HK-2 (cell line): Measurements from ENCODE around the gene ATG13.

ENCODE experiments used
- DNase-seq: peaks from one replicate; pipeline ENCODE4 v3.0.0-alpha.2; 2018; ENCODE audit not compliant: unreplicated experiment

ATG13 gene

DNA sequence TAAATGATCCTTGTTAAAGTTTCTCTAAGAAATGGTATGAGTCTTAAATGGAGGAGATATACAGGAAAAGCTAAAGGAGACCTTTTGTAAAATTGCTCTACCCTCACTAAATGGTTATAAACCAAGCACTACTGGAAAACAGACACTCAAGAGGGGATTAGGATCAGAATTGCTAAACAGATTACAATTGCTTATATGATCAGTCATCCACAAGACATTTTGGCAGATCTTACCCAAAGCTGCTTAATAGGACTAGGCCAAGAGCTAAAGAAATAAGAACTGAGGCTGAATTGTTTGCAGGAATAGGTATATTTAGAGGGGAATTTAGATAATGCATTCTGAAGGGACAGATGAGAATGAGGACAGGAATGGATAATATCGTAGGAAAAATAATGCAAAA, 9.8 kb upstream of the ATG13 start:
- DNase-seq, result no peak

DNA sequence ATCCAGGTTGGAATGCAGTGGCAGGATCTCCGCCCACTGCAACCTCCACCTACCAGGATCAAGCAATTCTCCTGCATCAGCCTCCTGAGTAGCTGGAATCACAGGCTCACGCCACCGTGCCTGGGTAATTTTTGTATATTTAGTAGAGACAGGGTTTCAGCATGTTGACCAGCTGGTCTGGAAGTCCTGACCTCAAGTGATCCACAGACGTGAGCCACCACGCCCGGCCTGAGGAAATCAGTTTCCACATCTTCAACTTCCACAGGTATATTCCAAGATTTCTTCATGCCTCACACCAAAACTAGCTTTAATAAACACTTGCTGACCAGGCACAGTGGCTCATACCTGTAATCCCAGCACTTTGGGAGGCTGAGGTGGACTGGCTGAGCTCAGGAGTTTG, 8.0 kb upstream of the ATG13 start:
- no peak for DNase-seq

DNA sequence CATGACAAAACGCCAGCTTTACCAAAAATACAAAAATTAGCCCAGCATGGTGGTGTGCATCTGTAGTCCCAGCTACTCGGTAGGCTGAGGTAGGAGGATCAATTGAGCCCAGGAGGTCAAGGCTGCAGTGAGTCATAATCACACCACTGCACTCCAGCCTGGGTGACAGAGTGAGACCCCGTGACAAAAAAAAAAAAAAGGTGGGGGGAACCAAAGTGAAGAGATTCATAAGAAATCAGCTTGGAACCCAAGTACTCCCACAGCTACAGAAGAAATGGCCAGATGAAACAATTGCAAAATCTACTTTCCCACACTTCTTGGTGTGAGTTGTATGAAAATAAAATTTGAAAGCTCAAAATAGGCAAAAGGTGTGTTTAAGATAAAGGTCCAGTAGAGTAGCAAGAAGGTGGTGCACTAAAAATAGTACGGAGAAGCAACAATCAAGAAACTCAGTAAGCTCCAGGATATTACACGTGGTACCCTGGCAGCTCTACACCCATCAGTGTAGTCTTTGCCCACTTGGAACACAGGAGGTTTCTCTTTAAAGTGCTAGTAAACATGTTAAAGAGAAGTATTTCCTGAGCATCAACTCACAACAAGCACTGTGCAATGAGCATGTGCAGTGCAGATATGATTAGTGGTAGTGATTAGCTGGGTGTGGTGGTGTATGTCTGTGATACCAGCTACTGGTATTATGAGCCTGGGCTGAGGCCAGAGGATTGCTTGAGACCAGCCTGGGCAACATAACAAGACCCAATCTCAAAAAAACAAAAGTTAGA, 5.6 kb upstream of the ATG13 start:
- DNase-seq, result no peak

DNA sequence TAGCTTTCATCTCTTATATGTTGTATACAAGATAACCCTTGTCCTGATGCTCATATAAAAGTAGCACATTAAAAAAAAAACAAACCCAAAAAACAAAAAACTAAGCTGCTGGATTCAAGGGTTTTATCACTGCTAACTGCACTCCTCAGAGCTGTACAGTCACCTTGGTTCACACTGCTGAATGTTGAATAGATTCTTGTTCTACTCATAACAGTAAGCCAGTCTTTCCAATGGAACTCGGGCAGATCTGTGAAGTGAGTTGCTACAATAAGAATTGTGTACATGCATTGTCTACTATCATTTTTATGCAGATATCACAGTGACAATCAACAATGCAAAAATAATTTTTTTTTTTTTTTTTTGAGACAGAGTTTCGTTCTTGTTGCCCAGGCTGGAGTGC, 5.0 kb upstream of the ATG13 start:
- DNase-seq, result no peak

DNA sequence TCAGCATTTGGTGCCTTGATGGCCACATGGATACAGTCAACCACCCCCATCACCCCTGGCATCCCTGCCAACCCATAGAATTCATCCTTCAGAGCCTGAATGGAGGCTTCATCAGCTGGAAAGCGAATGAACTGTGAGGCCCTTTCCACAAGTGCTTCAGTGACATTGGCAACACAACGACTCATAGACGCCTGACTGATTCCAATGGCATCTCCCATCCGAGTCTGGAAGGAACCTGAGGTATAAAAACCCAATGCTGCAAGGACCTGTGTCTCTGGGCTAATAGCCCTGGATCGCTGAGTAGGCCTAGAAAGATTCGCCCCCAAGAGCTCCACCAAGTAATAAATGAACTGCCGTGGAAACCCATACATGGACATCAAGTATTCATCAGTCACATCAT, 1.6 kb upstream of the ATG13 start:
- no peak for DNase-seq

DNA sequence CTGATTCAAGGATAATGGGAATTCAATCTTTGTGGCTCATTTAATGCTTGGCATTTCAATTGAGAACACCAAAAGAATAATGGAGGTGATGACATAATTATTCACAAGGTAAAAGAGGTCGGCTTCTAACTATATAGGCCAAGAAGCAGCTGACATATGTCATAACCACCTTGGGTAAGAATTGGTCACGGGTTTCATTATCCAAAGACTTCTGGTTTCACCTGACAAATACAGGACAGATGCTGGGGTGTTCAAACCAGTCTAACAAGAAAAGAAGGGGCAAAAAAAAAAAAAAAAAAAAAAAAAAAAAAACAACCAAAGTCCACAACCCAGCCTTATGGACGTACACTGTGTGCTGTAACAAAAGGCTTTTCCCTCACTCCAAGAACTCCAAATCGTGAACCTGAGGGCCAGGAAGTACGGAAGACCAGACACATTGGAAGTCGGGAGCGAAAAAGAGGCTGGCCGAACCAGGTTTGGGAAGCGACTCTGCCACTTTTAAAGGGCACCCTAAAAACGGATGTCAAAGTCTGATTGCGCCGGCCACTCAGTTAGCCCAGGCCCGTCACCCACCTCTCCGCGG, 711 bp upstream of the ATG13 start:
- DNase-seq, result no peak

DNA sequence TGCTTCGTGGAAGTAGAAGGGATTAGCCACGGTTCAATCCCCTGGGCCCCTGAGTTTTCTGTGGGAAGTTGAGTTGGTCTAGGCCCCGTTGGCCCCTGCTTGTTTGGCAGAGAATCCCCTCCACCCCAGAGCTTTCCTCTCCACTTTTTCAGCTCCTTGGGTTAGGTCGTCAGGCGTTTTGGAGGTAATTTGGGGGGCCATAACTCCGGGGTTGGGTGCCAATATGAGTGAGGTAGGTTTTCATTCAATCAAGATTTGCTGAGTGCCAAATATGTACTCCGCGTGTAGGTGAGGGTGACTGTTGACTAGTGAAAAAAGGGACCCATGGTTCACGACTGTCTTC, 590 bp downstream of the ATG13 start:
- no peak for DNase-seq

DNA sequence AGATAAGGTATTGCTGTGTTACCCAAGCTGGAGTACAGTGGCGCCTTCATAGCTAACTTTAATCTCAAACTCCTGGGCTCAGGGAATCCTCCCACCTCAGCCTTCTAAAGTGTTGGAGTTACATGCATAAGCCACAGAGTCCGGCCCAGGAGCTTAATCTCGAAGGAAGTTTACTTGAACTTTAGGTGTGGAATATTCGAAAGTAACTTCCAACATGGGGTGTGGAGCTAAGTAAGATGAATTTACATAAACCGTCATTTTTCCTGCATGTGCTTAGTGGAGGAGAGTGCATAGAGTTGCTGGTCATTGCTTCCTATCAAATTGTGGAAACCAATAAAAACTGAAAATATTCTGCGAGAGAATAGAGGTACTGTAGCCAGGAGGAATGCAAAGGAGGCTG, 1.5 kb downstream of the ATG13 start:
- DNase-seq, result no peak

DNA sequence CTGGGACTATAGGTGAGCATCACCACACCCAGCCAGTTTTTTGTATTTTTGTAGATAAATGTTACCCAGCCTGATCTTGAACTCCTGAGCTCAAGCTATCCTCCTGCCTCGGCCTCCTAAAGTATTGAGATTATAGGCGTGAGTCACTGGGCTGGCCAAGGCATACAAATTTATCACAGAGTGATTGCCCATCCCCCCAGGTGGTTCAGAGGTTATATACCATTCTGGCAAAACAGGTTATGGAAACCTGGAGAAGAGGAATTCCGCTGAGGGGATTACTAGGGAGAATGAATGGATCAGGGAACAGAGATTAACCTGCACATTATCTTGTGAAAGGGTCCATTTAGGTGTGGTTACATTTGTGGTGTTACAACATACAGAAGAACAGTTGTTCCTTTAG, 8.1 kb downstream of the ATG13 start:
- DNase-seq, result no peak

DNA sequence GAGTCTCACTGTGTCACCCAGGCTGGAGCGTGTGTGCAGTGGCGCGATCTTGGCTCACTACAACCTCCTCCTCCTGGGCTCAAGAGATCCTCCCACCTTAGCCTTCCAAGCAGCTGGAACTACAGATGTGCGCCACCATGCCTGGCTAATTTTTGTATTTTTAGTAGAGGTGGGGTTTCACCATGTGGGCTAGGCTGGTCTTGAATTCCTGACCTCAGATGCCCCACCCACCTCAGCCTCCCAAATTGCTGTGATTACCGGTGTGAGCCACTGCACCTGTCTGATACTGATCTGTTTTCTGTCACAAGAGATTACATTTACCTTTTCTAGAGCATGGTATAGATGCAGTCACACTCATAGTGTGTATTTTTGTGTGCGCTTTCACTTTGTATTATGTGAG, 11.6 kb downstream of the ATG13 start:
- no peak for DNase-seq

DNA sequence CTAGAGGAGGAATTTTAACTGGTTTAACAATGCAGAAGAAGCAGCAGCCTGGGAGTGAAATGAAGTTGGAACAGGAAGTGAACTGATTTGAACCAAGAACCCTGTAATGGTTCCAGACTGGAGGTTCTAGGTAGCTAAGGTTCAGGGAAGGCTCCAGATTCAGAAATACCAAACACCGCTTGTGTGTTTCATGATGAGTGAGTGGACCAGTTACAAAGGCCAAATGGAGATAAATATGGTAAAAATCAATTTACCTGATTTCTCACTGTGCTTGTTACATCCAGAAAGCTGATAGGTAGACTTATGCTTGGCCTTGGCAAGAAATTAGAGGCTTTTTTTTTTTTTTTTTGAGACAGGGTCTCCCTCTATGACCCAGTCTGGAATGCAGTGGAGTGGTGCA, 12.9 kb downstream of the ATG13 start:
- no peak for DNase-seq

DNA sequence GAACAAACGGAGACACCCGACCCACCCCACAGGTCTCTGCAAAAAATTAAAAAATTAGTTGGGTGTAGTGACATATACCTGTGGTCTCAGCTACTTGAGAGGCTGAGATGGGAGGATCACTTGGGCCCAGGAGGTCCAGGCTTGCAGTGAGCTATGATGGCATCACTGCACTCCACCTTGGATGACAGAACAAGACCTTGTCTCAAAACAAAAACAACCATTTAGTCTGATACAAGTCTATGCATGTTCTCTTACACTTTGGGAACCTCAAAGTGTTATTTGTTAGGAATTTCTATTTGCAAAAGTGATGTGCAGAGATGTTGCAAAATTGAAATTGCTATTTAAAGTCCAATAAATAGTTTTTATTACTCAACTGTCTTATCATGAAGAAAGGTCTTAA, 14.3 kb downstream of the ATG13 start:
- no peak for DNase-seq

DNA sequence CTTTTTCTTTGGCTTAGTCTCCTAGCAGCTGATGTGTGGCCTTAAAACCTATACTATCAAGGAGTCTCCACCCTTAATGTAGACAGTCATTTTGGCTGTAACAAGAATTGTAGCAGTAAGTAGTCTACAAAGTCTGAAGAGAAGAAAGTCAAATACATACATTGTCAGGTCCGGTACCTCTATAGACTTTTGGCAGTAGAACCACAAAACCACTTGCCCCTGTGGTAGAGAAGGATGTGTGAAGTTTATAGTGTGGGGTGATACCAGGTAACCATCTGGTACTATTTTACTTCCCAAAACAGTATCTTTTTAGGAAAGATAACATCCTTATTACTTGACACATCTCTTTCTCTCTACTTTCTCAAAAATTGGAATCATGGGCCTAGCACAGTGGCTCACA, 15.1 kb downstream of the ATG13 start:
- no peak for DNase-seq

DNA sequence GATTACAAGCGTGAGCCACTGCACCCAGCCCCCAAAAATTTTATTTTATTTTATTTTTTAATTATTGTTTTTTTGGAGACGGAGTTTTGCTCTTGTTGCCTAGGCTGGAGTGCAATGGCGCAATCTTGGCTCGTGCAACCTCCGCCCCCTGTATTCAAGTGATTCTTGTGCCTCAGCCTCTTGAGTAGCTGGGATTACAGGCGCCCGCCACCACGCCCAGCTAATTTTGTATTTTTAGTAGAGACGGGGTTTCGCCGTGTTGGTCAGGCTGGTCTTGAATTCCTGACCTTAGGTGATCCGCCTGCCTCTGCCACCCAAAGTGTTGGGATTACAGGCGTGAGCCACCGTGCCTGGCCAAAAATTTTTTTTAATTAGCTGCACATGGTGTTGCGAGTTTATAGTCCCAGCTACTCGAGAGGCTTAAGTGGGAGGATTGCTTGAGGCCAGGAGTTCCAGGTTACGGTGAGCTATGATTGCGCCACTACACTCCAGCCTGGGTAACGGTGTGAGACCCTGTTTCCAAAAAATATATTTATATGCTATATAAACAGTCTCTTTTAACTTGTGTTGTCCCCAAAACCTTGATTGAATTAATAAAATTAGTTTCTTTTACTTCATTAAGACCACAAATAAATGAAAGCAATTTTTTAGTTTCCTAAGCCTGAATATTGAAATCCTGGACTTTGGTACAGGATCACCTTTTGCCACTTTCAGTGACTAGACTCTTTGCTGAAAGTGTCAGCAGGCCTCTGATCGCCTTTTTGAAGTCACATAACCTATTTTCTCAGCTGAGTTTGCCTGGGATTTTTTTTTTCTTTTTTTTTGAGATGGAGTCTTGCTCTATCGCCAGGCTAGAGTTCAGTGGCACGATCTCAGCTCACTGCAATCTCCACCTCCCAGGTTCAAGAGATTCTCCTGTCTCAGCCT, 16.2 kb downstream of the ATG13 start:
- DNase-seq, result no peak

DNA sequence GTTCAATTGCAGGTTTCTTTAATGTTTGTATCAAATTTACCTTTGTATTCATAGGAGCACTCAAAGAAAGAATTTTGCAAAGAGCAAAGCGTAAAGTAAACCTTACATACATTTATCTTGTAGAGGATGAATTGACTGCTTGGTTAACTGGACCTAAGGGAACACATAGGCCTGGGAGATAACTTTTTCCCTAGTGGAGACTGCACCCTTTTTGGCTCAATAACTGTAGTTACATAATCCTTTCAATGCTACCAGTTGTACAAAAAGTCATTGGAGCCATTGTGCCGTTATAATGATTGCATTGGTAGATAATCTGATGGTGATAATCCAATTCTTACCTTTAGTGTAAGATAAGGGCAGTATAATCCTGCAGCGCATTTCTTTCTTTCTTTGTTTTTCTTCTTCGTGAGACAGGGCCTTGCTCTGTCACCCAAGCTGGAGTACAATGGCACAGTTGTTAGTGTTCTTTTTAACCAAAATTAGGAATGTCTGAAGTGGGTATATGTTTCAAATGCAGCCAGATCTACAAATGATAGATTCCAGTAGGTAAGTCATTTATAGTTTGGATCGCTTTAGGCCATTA, 18.3 kb downstream of the ATG13 start:
- no peak for DNase-seq

DNA sequence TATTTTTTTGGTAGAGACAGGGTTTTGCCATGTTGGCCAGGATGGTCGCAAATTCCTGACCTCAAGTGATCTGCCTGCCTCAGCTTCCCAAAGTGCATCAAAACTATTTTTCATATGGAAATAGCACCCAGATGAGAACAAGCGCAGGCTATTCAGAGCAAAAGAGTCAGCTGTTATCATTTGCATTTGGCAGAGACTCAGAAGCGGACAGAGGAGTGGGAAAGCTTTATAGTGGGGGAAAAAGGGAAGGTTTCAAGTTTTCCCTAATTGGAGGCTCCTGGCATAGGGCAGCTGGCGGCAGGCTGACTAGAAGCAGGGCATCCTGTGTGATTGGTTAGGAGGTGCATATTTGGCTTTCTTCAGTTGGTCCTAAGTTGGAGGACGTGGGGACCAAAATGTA, 20.2 kb downstream of the ATG13 start:
- no peak for DNase-seq

DNA sequence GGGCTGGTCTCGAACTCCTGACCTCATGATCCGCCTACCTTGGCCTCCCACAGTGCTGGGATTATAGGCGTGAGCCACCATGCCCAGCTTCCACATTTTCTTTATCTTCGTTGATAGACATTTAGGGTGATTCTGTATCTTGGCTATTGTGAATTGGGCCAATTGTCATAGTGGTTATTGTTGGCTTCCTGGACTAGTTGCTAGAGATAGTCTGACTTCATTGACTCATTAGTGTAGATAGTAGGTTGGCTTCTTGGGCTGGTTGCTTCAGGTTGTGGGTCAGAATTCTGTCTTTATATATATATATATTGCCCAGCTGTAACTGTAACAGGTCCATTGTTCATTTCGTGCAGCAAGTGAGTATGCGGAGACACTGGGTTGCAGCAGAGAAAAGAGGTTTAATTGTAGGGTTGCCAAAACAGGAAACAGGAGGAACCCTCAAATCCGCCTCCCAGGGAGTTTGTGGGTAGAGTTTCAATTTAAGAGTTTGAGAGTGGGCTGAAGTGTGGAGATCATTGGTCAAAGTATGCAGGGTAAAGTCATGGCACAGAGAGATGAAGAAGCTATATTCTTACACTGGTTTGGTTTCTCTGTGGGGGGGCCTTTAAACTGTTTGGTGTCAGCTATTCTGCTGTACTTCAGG, 22.0 kb downstream of the ATG13 start:
- DNase-seq, result no peak

DNA sequence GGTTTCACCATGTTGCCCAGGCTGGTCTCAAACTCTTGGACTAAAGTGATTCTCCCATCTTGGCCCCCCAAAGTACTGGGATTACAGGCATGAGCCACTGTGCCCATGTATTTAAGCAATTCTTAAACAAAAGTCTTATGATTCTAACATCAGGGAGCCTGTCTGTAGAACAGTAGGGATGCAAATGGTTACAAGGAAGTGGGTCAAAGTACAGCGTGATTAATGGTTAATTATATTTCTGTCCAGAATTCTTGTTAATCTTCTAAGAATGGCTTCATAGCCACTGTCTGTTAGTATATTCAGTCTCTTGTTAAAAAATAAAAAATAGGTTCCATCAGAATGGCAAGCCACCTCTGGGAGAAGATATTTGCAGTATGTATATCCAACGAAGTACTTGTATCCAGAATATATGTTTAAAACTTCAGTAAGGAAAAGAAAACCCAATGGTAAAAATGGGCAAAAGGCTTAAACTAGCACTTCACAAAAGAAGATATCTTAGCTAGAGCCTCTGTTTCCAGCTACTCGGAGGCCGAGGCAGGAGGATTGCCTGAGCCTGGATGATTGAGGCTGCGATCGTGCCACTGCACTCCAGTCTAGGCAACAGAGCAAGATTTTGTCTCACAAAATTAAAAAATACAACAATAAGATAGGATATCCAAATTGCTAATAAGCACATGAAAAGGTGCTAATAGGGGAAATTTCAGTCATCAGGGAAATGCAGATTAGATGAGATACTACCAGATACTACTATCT, 22.9 kb downstream of the ATG13 start:
- DNase-seq, result no peak

DNA sequence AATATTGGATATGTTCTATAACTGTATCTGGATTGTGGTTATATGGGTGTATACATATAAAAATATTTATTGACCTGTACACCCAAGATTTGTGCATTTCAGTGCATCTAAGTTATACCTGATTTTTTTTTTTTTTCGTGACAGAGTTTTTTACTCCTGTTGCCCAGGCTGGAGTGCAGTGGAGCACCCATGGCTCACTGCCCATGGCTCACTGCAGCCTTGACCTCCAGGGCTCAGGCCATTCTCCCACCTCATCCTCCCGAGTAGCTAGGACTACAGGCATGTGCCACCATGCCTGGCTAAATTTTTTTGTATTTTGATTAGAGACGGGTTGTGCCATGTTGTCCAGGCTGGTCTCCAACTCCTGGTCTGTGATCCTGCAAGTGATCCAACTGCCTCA, 24.3 kb downstream of the ATG13 start:
- no peak for DNase-seq

DNA sequence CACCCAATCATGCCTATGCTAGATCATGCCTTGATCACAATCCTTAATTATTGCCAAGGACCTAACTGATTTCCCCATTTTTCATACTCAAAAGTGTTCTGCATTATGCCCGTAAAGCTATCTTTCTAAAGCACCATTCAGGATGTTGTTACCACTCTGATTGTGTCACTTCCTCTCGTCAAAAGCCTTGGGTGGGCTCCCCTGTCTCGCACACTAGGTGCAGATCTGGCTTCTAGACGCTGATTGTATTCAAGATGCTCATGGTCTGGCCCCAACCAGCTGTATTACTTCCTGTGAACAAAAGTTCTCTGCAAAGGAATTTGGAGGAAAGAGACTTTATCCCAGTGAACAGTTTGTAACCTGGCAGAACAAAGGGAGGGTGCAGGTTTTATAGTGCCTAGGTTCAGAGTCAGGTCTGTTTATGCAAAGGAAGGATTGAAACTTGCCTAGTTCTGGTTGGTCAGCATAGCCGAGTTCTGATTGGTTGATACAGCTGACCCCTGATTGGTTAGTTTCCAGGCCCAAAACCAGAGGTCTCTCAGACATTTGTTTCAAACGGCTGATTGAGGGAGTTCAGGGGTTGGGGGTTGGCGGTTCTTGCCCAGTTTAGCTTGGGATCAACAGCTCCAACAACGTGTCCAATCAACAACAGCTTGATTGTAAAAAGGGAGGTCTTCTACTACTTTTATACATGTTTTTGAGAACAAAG, 25.4 kb downstream of the ATG13 start:
- DNase-seq, result no peak

DNA sequence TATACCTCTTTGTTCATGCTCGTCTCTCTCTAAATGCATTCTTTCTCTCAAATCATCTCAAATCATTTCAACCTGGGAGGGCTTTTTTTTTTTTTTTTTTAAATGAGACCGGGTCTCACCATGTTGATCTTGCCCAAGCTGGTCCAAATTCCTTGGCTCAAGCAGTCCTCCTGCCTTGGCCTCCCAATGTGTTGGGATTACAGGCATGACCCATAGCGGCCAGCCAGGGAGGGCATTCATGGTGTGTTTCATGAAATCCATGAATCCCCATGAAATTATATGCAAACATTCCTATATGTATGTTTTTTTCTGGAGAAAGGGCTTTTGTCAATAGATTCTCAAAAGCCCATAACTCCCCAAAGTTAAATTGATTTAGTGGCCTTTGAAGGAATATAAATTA, 26.2 kb downstream of the ATG13 start:
- no peak for DNase-seq
